ENCODE results near the gene RELL1.
"Not testable (repeated sequence)": the region's sequence is repeated elsewhere in the genome, so short reads cannot be mapped to it uniquely, and the experiment has no call there.

The RELL1 gene

GRCh38 chr4:37690976-37691375, 4.8 kb upstream of the RELL1 start:
- DNase-seq, result no peak

GRCh38 chr4:37689353-37690095, 3.3 kb upstream of the RELL1 start:
- DNase-seq, result no peak

GRCh38 chr4:37687681-37688080, 1.5 kb upstream of the RELL1 start:
- no peak for DNase-seq

- no peak for DNase-seq
Measured at GRCh38 chr4:37687194-37687562, 1.0 kb upstream of the RELL1 start.

GRCh38 chr4:37685823-37686372, 278 bp downstream of the RELL1 start:
- peak; percentile 75 for DNase-seq

GRCh38 chr4:37685161-37685822, 884 bp downstream of the RELL1 start:
- DNase-seq, result no peak

- DNase-seq, result no peak
Measured at GRCh38 chr4:37684154-37684553, 2.0 kb downstream of the RELL1 start.

GRCh38 chr4:37682701-37683401, 3.3 kb downstream of the RELL1 start:
- DNase-seq, result no peak

- no peak for DNase-seq
Measured at GRCh38 chr4:37680089-37680488, 6.1 kb downstream of the RELL1 start.

GRCh38 chr4:37679301-37679700, 6.9 kb downstream of the RELL1 start:
- DNase-seq, result no peak

- DNase-seq, result no peak
Measured at GRCh38 chr4:37678624-37679023, 7.6 kb downstream of the RELL1 start.

- DNase-seq, result no peak
Measured at GRCh38 chr4:37675587-37676290, 10.4 kb downstream of the RELL1 start.

GRCh38 chr4:37674439-37674838, 11.7 kb downstream of the RELL1 start:
- no peak for DNase-seq

- no peak for DNase-seq
Measured at GRCh38 chr4:37673538-37674192, 12.5 kb downstream of the RELL1 start.

- no peak for DNase-seq
Measured at GRCh38 chr4:37671072-37671471, 15.1 kb downstream of the RELL1 start.

- no peak for DNase-seq
Measured at GRCh38 chr4:37670249-37670648, 15.9 kb downstream of the RELL1 start.

GRCh38 chr4:37669124-37669523, 17.1 kb downstream of the RELL1 start:
- not testable (repeated sequence) for DNase-seq

- no peak for DNase-seq
Measured at GRCh38 chr4:37667197-37668100, 18.7 kb downstream of the RELL1 start.

GRCh38 chr4:37666625-37667071, 19.5 kb downstream of the RELL1 start:
- no peak for DNase-seq

- no peak for DNase-seq
Measured at GRCh38 chr4:37665333-37666320, 20.5 kb downstream of the RELL1 start.
